Measurements from ENCODE around the gene SNRPN. TPM values are rescaled to one million over a fixed set of nuclear protein-coding genes. Genes with fewer than 3 reads are reported as not detected.

The SNRPN gene
- total RNA-seq, result 38.7 and 44.8 TPM in 2 replicates

DNA sequence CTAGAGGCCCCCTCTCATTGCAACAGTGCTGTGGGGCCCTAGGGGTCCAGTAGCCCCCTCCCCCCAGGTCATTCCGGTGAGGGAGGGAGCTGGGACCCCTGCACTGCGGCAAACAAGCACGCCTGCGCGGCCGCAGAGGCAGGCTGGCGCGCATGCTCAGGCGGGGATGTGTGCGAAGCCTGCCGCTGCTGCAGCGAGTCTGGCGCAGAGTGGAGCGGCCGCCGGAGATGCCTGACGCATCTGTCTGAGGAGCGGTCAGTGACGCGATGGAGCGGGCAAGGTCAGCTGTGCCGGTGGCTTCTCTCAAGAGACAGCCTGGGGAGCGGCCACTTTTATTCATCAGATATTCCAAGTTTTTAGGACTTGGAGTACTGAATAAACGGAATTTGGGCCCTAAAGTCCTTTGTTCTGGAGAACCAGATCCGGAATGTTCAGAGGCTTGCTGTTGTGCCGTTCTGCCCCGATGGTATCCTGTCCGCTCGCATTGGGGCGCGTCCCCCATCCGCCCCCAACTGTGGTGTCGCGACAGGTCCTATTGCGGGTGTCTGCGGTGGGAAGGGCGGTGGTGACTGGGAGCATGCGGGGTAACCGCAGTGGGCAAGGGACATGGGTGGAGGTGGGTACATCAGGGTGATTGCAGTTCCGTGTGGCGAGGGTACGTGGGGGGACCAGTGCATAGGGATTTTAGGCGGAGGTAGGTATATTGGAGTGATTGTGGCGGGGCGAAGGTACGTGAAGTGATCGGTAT, at the start of gene SNRPN, which contains the start of gene SNURF:
Gene SNRPN, plus strand, starts transcription at position 205 of the 748 bp plus-strand sequence. CDS start 19,467 bp downstream, outside the sequence.
Gene SNURF, plus strand, starts transcription at position 205 of the 748 bp plus-strand sequence. Its CDS starts 62 bp downstream, at position 267.

Small RNA genes within 50 kb of the gene (small RNA-seq; reads per million reads assigned to genes)
- gene AC090602.1, result not detected
- not detected for gene AC124312.4
- gene AC124312.5, result not detected

Other genes with a start within 250 kb of the SNRPN start
- 4.3 and 5.9 TPM in 2 replicates for gene SNURF, start within 50 bp of the SNRPN start, total RNA-seq

All from subcutaneous preadipocyte (primary cell).